Inferior parietal cortex (tissue), 1 donor: ENCODE results near the gene MTUS2.

Experiments used
- DNase-seq: peaks from one replicate; pipeline ENCODE4 v3.0.0-alpha.2; 2016; ENCODE audit errors: extremely low spot score

Gene MTUS2

GRCh38 chr13:29545988-29546387 lies 725.8 kb downstream of the MTUS2 start:
- no peak for DNase-seq

- DNase-seq = no peak
Observed at GRCh38 chr13:29546662-29547061, 726.5 kb downstream of the MTUS2 start.

GRCh38 chr13:29547153-29547552 lies 727.0 kb downstream of the MTUS2 start:
- DNase-seq = no peak

- no peak for DNase-seq
Observed at GRCh38 chr13:29548722-29549121, 728.6 kb downstream of the MTUS2 start.

- DNase-seq = no peak
Observed at GRCh38 chr13:29550430-29550988, 730.4 kb downstream of the MTUS2 start.

- DNase-seq = no peak
Observed at GRCh38 chr13:29551214-29551613, 731.1 kb downstream of the MTUS2 start.
